ENCODE results near the gene LHX8.

DNA sequence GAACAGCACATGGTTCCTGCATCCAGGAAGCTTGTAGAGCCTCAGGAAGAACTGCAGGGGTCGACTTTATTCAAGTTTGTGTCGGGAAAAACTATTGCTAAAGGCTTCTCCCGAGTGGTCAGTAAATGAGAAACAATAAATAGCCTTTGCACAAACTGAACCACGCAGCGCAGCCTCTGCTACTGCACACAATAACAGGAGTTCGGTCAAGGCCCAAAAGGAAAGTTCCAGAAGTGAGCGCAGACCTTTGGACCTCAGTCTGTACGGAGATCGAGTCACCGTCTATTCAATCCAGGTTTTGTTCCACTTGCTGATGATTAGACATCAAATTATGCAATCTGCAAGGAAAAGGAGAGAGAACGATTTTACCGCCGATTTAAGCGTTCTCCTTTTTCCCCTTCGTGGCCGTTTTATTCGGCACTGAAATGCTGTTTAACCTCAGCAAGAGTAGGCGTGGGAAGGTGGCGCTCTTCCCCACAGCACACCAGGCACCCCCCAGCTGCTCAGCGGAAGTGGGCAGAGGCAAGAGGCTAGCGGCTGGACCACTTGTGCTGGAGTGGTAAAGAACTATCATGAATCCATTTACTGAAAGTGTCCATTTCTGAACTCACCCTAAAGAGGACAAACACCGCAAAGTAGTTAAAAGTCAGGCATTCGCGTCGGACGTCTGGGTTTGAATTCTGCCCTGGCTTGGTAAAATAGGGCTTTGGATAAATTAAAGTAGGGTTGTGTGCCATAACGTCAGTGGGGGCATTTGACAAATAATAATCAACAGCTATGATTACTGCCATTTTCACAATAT lies 6.1 kb upstream of the LHX8 start:
- TF ChIP-seq TCF7L2 (IDR thresholded peaks at IDR 0.05; ENCODE audit: borderline replicate concordance, low read depth, low read length) (no peak), MZF1 (tag by site-specific recombination; IDR thresholded peaks at IDR 0.05; ENCODE audit: borderline replicate concordance) (no peak), ZNF121 (tag by site-specific recombination; IDR thresholded peaks at IDR 0.05) (no peak), ZFP41 (tag by site-specific recombination; IDR thresholded peaks at IDR 0.05; ENCODE audit: borderline replicate concordance) (no peak), ZNF366 (tag by site-specific recombination; conservative IDR thresholded peaks at IDR 0.05) (no peak)
- TF ChIP-seq, protein P1, sequence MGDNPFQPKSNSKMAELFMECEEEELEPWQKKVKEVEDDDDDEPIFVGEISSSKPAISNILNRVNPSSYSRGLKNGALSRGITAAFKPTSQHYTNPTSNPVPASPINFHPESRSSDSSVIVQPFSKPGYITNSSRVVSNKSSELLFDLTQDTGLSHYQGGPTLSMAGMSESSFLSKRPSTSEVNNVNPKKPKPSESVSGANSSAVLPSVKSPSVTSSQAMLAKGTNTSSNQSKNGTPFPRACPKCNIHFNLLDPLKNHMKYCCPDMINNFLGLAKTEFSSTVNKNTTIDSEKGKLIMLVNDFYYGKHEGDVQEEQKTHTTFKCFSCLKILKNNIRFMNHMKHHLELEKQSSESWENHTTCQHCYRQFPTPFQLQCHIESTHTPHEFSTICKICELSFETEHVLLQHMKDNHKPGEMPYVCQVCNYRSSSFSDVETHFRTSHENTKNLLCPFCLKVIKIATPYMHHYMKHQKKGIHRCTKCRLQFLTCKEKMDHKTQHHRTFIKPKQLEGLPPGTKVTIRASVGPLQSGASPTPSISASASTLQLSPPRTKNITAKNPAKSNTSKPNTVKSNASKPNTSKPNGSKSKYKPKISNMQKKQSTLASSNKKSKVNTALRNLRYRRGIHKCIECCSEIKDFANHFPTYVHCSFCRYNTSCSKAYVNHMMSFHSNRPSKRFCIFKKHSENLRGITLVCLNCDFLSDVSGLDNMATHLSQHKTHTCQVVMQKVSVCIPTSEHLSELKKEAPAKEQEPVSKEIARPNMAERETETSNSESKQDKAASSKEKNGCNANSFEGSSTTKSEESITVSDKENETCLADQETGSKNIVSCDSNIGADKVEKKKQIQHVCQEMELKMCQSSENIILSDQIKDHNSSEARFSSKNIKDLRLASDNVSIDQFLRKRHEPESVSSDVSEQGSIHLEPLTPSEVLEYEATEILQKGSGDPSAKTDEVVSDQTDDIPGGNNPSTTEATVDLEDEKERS (tag by site-specific recombination; IDR thresholded peaks at IDR 0.05): no peak
- TF ChIP-seq, protein P2, sequence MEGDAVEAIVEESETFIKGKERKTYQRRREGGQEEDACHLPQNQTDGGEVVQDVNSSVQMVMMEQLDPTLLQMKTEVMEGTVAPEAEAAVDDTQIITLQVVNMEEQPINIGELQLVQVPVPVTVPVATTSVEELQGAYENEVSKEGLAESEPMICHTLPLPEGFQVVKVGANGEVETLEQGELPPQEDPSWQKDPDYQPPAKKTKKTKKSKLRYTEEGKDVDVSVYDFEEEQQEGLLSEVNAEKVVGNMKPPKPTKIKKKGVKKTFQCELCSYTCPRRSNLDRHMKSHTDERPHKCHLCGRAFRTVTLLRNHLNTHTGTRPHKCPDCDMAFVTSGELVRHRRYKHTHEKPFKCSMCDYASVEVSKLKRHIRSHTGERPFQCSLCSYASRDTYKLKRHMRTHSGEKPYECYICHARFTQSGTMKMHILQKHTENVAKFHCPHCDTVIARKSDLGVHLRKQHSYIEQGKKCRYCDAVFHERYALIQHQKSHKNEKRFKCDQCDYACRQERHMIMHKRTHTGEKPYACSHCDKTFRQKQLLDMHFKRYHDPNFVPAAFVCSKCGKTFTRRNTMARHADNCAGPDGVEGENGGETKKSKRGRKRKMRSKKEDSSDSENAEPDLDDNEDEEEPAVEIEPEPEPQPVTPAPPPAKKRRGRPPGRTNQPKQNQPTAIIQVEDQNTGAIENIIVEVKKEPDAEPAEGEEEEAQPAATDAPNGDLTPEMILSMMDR (tag by site-specific recombination; IDR thresholded peaks at IDR 0.05): no peak
